Body of pancreas (tissue), 4 donors: ENCODE results near the gene C2orf74.
"Not testable (repeated sequence)": the region's sequence is repeated elsewhere in the genome, so short reads cannot be mapped to it uniquely, and the experiment has no call there.

Source experiments
- POLR2A ChIP-seq, 3 donors: fragments of 450-650 bp; IDR thresholded peaks; one replicate each; pipeline ENCODE4 v1.6.1; 2016; ENCODE audit warnings: antibody characterized with exemption in 3 of 3, mild to moderate bottlenecking in 2 of 3
- TF ChIP-seq, protein P1 (sequence below), 7 experiments: fragments of 450-650 bp in 4 of 7; fragments of 200-600 bp in 3 of 7; sonication (generic) in 3 of 7; IDR thresholded peaks; one replicate each; pipeline ENCODE4 v1.5.1; 2016 to 2019; ENCODE audit warnings: antibody characterized with exemption in 7 of 7

GRCh38 chr2:61165082-61165481 lies 3.1 kb downstream of the C2orf74 start:
- TF ChIP-seq, protein P1, sequence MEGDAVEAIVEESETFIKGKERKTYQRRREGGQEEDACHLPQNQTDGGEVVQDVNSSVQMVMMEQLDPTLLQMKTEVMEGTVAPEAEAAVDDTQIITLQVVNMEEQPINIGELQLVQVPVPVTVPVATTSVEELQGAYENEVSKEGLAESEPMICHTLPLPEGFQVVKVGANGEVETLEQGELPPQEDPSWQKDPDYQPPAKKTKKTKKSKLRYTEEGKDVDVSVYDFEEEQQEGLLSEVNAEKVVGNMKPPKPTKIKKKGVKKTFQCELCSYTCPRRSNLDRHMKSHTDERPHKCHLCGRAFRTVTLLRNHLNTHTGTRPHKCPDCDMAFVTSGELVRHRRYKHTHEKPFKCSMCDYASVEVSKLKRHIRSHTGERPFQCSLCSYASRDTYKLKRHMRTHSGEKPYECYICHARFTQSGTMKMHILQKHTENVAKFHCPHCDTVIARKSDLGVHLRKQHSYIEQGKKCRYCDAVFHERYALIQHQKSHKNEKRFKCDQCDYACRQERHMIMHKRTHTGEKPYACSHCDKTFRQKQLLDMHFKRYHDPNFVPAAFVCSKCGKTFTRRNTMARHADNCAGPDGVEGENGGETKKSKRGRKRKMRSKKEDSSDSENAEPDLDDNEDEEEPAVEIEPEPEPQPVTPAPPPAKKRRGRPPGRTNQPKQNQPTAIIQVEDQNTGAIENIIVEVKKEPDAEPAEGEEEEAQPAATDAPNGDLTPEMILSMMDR (IDR thresholded peaks at IDR 0.05): not testable (repeated sequence)
- not testable (repeated sequence) for TF ChIP-seq POLR2A (IDR thresholded peaks at IDR 0.05)
